ENCODE data around the gene PRLH.

The PRLH gene

GRCh38 chr2:237566401-237567235 is at the start of gene PRLH:
TSS of gene PRLH (plus strand) at chr2:237566574. CDS start at chr2:237566574, 0 bp downstream.
- DNase-seq (ENCODE audit: low read depth, low spot score) = no peak

GRCh38 chr2:237517163-237517562 is 49.2 kb upstream of the PRLH start:
- DNase-seq (ENCODE audit: low read depth, low spot score) = no peak

- no peak for DNase-seq (ENCODE audit: low read depth, low spot score)
These were observed 48.4 kb upstream of the PRLH start for GRCh38 chr2:237517990-237518389.

GRCh38 chr2:237519506-237520245 is 46.7 kb upstream of the PRLH start:
- DNase-seq (ENCODE audit: low read depth, low spot score) = no peak

- DNase-seq (ENCODE audit: low read depth, low spot score) = no peak
These were observed 46.1 kb upstream of the PRLH start for GRCh38 chr2:237520290-237520689.

GRCh38 chr2:237524631-237525030 is 41.7 kb upstream of the PRLH start:
- no peak for DNase-seq (ENCODE audit: low read depth, low spot score)

- DNase-seq (ENCODE audit: low read depth, low spot score) = no peak
These were observed 40.7 kb upstream of the PRLH start for GRCh38 chr2:237525559-237526157.

- no peak for DNase-seq (ENCODE audit: low read depth, low spot score)
These were observed 39.1 kb upstream of the PRLH start for GRCh38 chr2:237527233-237527632.

- no peak for DNase-seq (ENCODE audit: low read depth, low spot score)
These were observed 38.6 kb upstream of the PRLH start for GRCh38 chr2:237527766-237528165.

- no peak for DNase-seq (ENCODE audit: low read depth, low spot score)
These were observed 36.6 kb upstream of the PRLH start for GRCh38 chr2:237529452-237530402.

- DNase-seq (ENCODE audit: low read depth, low spot score) = no peak
These were observed 35.6 kb upstream of the PRLH start for GRCh38 chr2:237530472-237531433.

- peak; percentile 34 for DNase-seq (ENCODE audit: low read depth, low spot score)
These were observed 34.2 kb upstream of the PRLH start for GRCh38 chr2:237532160-237532559.

- no peak for DNase-seq (ENCODE audit: low read depth, low spot score)
These were observed 32.7 kb upstream of the PRLH start for GRCh38 chr2:237533668-237534161.

- no peak for DNase-seq (ENCODE audit: low read depth, low spot score)
These were observed 32.0 kb upstream of the PRLH start for GRCh38 chr2:237534380-237534779.

GRCh38 chr2:237535385-237536082 is 30.8 kb upstream of the PRLH start:
- DNase-seq (ENCODE audit: low read depth, low spot score) = no peak

GRCh38 chr2:237536083-237536415 is 30.3 kb upstream of the PRLH start:
- no peak for DNase-seq (ENCODE audit: low read depth, low spot score)

- DNase-seq (ENCODE audit: low read depth, low spot score) = no peak
These were observed 29.8 kb upstream of the PRLH start for GRCh38 chr2:237536617-237537016.

GRCh38 chr2:237538001-237538720 is 28.2 kb upstream of the PRLH start:
- DNase-seq (ENCODE audit: low read depth, low spot score) = no peak

GRCh38 chr2:237538901-237539300 is 27.5 kb upstream of the PRLH start:
- DNase-seq (ENCODE audit: low read depth, low spot score) = no peak

All from ELF-1 (cell line).